Measurements from ENCODE around the gene PPT1.

GRCh38 chr1:40141878-40142535 lies 45.0 kb upstream of the PPT1 start:
- TF ChIP-seq, protein P1, sequence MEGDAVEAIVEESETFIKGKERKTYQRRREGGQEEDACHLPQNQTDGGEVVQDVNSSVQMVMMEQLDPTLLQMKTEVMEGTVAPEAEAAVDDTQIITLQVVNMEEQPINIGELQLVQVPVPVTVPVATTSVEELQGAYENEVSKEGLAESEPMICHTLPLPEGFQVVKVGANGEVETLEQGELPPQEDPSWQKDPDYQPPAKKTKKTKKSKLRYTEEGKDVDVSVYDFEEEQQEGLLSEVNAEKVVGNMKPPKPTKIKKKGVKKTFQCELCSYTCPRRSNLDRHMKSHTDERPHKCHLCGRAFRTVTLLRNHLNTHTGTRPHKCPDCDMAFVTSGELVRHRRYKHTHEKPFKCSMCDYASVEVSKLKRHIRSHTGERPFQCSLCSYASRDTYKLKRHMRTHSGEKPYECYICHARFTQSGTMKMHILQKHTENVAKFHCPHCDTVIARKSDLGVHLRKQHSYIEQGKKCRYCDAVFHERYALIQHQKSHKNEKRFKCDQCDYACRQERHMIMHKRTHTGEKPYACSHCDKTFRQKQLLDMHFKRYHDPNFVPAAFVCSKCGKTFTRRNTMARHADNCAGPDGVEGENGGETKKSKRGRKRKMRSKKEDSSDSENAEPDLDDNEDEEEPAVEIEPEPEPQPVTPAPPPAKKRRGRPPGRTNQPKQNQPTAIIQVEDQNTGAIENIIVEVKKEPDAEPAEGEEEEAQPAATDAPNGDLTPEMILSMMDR (IDR thresholded peaks at IDR 0.05; ENCODE audit: low read length): no peak
- TF ChIP-seq EZH2 (IDR thresholded peaks at IDR 0.05; ENCODE audit: borderline replicate concordance, low read length): no peak
